Tibial nerve (tissue), 4 donors: ENCODE measurements around the gene ATP8A2.

Experiments used
- CTCF ChIP-seq, 5 experiments: fragments of 200-600 bp in 3 of 5; fragments of 450-650 bp in 2 of 5; sonication (generic) in 3 of 5; IDR thresholded peaks; one replicate each; pipeline ENCODE4 v1.5.1; 2016 to 2019; ENCODE audit warnings: antibody characterized with exemption in 5 of 5, mild to moderate bottlenecking in 3 of 5, moderate library complexity in 2 of 5
- EP300 ChIP-seq, 2 donors: sonication (generic); formaldehyde crosslinking; IDR thresholded peaks; one replicate each; pipeline ENCODE4 v1.6.1; 2017; ENCODE audit warnings: antibody characterized with exemption in 2 of 2, mild to moderate bottlenecking in 1 of 2
- POLR2A ChIP-seq, 2 donors: fragments of 450-650 bp; IDR thresholded peaks; one replicate each; pipeline ENCODE4 v1.6.1; 2017; ENCODE audit warnings: antibody characterized with exemption in 2 of 2, mild to moderate bottlenecking in 2 of 2, moderate library complexity in 2 of 2

GRCh38 chr13:25987987-25988386 is 616.2 kb downstream of the ATP8A2 start:
- no peak for TF ChIP-seq CTCF (IDR thresholded peaks at IDR 0.05)
- no peak for TF ChIP-seq EP300 (IDR thresholded peaks at IDR 0.05)
- no peak for TF ChIP-seq POLR2A (IDR thresholded peaks at IDR 0.05)
